Measurements from ENCODE around the gene PIGP. TPM values are rescaled to one million over a fixed set of nuclear protein-coding genes. Genes with fewer than 3 reads are reported as not detected.

The PIGP gene
- total and polyA plus RNA-seq, 9 of the 15 experiments (the other 6 are each of a cell fraction or from before 2014, with no cell fraction given): 18.3 to 122 (median 35.6) TPM

- TF ChIP-seq HNRNPUL1 (IDR thresholded peaks at IDR 0.05; ENCODE audit: low read length): no peak
- no peak for TF ChIP-seq ZBTB17 (CRISPR knock-in tag; IDR thresholded peaks at IDR 0.05)
- TF ChIP-seq ZKSCAN1 (IDR thresholded peaks at IDR 0.05; ENCODE audit: low read depth, low read length): no peak
- TF ChIP-seq RB1 (IDR thresholded peaks at IDR 0.05; ENCODE audit: low read depth): peak; percentile 81; the same call in 1 of the 2 replicates
- no peak for TF ChIP-seq ZSCAN29 (IDR thresholded peaks at IDR 0.05)
- no peak for TF ChIP-seq PHB2 (IDR thresholded peaks at IDR 0.05; ENCODE audit: low read depth)
- no peak for TF ChIP-seq SRSF3 (IDR thresholded peaks at IDR 0.05; ENCODE audit: insufficient read depth, low read length)
- TF ChIP-seq NCOA1 (IDR thresholded peaks at IDR 0.05; ENCODE audit: low read depth): no peak
- TF ChIP-seq PRPF4 (IDR thresholded peaks at IDR 0.05; ENCODE audit: insufficient read depth, low read depth, low read length, poor library complexity, severe bottlenecking): no peak
- peak in 1 of 2 experiments; percentile 89 for TF ChIP-seq NONO (IDR thresholded peaks at IDR 0.05; ENCODE audit: low read depth in 2 of 2, low read length in 1 of 2)
- no peak for TF ChIP-seq ZNF764 (CRISPR knock-in tag; IDR thresholded peaks at IDR 0.05; ENCODE audit: low read depth)
- no peak for TF ChIP-seq ZKSCAN3 (CRISPR knock-in tag; IDR thresholded peaks at IDR 0.05)
- TF ChIP-seq RFX7 (CRISPR knock-in tag; IDR thresholded peaks at IDR 0.05): no peak
- TF ChIP-seq FIP1L1 (IDR thresholded peaks at IDR 0.05; ENCODE audit: low read depth, low read length, poor library complexity, severe bottlenecking): no peak
- no peak for TF ChIP-seq SAFB (IDR thresholded peaks at IDR 0.05; ENCODE audit: borderline replicate concordance, low read depth, low read length)
- no peak for TF ChIP-seq DDX20 (tag; IDR thresholded peaks at IDR 0.05; ENCODE audit: low read depth)
- TF ChIP-seq ZNF79 (CRISPR knock-in tag; IDR thresholded peaks at IDR 0.05; ENCODE audit: low read depth): no peak
- TF ChIP-seq MXI1 (IDR thresholded peaks at IDR 0.05; ENCODE audit: low read depth, low read length): no peak
- no peak for TF ChIP-seq HEY1 (CRISPR knock-in tag; IDR thresholded peaks at IDR 0.05; ENCODE audit: borderline replicate concordance)
- no peak for TF ChIP-seq ZFP36 (IDR thresholded peaks at IDR 0.05; ENCODE audit: low read depth, low read length, partially characterized antibody)
- TF ChIP-seq IRF9 (tag; IDR thresholded peaks at IDR 0.05): no peak
- TF ChIP-seq ZNF280B (CRISPR knock-in tag; IDR thresholded peaks at IDR 0.05): no peak
- TF ChIP-seq NFXL1 (CRISPR knock-in tag; IDR thresholded peaks at IDR 0.05): no peak
- TF ChIP-seq ETV6 (IDR thresholded peaks at IDR 0.05; ENCODE audit: borderline replicate concordance in 1 of 2, low read depth in 2 of 2, low read length in 1 of 2): no peak
- no peak for TF ChIP-seq ETV6 (CRISPR knock-in tag; IDR thresholded peaks at IDR 0.05; ENCODE audit: borderline replicate concordance)
- no peak for TF ChIP-seq SNIP1 (IDR thresholded peaks at IDR 0.05; ENCODE audit: low read depth)
- TF ChIP-seq ZNF263 (CRISPR knock-in tag; IDR thresholded peaks at IDR 0.05; ENCODE audit: borderline replicate concordance): no peak; the same call in none of the 2 replicates
- no peak for TF ChIP-seq SMAD3 (CRISPR knock-in tag; conservative IDR thresholded peaks at IDR 0.05)
- no peak for TF ChIP-seq ZBTB43 (CRISPR knock-in tag; IDR thresholded peaks at IDR 0.05)
These were observed at the start of gene PIGP, which contains the start of gene TTC3 (continued) for GRCh38 chr21:37072988-37073416.

All from K562 (cell line).